ENCODE data around the gene SESN1. TPM values are rescaled to one million over a fixed set of nuclear protein-coding genes. Genes with fewer than 3 reads are reported as not detected.
A peak's percentile ranks its signal among the peaks of the same experiment; 100 is the strongest.

Gene SESN1
- polyA plus RNA-seq, 1 experiment, result 29.6 TPM

DNA sequence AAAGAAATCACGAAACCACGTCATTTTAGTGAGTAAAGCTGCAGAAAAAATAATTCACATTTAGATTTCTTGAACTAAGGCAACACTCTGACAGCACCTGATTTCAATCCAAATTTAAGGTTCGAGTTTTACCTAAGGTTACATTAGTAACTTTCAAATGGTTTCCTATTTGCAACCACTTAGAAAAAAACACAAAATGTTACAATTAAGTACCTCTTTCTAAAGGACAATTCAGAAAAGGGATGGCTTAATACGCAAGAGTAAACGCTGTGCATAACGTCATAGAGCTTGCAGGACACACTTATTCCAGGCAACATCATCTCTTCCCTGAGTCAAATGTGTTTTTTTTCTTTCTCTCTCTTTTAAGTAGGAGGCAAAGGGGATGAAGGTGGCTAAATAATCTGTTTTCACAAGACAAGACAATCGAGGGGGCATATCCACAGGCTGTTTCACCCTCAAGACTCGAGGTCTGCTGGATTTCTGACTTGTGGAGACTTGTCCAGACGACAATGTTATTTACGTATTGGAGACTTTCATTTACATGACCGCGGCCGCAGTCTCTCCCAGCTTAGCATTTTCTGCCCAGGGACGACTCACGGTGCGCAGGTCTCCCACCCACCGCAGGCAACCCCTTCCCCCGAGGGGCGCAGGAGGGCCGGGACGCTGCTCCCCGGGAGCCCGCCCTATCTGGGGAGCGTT is 86.0 kb downstream of the SESN1 start:
- TF ChIP-seq, protein P1, sequence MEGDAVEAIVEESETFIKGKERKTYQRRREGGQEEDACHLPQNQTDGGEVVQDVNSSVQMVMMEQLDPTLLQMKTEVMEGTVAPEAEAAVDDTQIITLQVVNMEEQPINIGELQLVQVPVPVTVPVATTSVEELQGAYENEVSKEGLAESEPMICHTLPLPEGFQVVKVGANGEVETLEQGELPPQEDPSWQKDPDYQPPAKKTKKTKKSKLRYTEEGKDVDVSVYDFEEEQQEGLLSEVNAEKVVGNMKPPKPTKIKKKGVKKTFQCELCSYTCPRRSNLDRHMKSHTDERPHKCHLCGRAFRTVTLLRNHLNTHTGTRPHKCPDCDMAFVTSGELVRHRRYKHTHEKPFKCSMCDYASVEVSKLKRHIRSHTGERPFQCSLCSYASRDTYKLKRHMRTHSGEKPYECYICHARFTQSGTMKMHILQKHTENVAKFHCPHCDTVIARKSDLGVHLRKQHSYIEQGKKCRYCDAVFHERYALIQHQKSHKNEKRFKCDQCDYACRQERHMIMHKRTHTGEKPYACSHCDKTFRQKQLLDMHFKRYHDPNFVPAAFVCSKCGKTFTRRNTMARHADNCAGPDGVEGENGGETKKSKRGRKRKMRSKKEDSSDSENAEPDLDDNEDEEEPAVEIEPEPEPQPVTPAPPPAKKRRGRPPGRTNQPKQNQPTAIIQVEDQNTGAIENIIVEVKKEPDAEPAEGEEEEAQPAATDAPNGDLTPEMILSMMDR (IDR thresholded peaks at IDR 0.05; ENCODE audit: low read depth, low read length), result no peak
- POLR2A ChIA-PET, result interaction anchor here (0.8 to 1.0 kb wide), 3 partner anchors 62 to 300 kb away, joined by 3 to 5 read pairs (median 4); partner anchors contain the start of gene SESN1
- CTCF ChIA-PET, result interaction anchor here (0.5 to 2.9 kb wide), 4 partner anchors 12 to 514 kb away, joined by 3 to 9 read pairs (median 3); no protein-coding TSS in a partner anchor
- DNase-seq (ENCODE audit: low read depth, low spot score), result no peak
- peak overlapping the region; percentile 82 for H3K4me3 ChIP-seq (ENCODE audit: low read depth, low read length)
- peak overlapping the region; percentile 58 for H3K27ac ChIP-seq (ENCODE audit: low read depth, low read length)
- H3K9me3 ChIP-seq (ENCODE audit: control insufficient read depth, insufficient read depth, low read length), result no peaks in the 10 kb centered on the region
- H3K27me3 ChIP-seq (ENCODE audit: control insufficient read depth, insufficient read depth, low read length), result no peaks in the 10 kb centered on the region

DNA sequence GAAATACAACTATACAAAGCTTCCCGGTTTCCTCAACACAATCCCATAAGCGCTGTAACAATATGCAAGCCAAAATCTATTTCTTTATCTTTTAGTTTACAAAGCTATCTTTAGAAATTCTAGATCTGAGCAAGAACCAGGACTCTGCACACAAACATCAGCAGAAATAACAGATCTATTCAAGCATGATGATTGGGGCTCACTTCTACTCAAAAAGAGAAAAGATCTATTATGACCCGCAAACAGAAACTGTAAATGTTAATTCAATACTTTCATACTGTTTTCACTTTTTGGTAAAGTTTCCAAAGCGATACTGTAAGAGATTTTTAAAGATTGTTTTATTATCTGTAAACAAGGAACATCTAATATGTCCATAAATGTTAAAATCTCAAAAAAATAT is 86.6 kb downstream of the SESN1 start:
- POLR2A ChIA-PET, result interaction anchor here (0.9 kb wide), 1 partner anchor 62 kb away, joined by 4 read pairs; no protein-coding TSS in a partner anchor

DNA sequence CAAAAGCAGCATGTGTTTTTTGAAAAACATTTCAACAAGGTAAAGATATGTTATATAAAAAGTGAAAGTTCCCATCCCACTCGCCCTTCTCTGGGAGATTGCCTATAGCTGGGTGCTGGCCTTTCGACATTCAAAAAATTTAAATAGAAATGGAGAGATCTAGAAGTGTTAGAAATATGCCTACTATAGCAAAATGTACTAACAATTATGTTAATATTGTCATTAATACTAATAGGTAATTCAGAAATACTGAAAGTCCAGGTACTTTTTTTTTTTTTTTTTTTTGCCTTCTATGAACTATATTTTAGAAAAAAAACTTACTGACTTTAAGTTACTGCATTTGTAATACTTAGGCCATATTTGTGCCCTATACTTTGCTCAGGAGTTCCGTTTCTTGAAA is 87.1 kb downstream of the SESN1 start:
- H3K27ac ChIP-seq (ENCODE audit: low read depth, low read length), result no peak overlapping the region
- CTCF ChIA-PET, result interaction anchor here (0.7 kb wide), 1 partner anchor 8 kb away, joined by 8 read pairs; no protein-coding TSS in a partner anchor
- H3K27me3 ChIP-seq (ENCODE audit: control insufficient read depth, insufficient read depth, low read length), result no peaks in the 10 kb centered on the region
- H3K4me3 ChIP-seq (ENCODE audit: low read depth, low read length), result peak overlapping the region; percentile 82; the same call in 1 of the 2 replicates
- no peak for DNase-seq (ENCODE audit: low read depth, low spot score)
- POLR2A ChIA-PET, result no interaction called here
- H3K9me3 ChIP-seq (ENCODE audit: control insufficient read depth, insufficient read depth, low read length), result no peaks in the 10 kb centered on the region
- TF ChIP-seq, protein P1 (IDR thresholded peaks at IDR 0.05; ENCODE audit: low read depth, low read length), result no peak

More for the DNA sequence above, 86.6 kb downstream of the SESN1 start:
- Histone ChIP-seq H3K9me3 (ENCODE audit: control insufficient read depth, insufficient read depth, low read length) (no peaks in the 10 kb centered on the region), H3K27me3 (ENCODE audit: control insufficient read depth, insufficient read depth, low read length) (no peaks in the 10 kb centered on the region), H3K27ac (ENCODE audit: low read depth, low read length) (no peak overlapping the region), H3K4me3 (ENCODE audit: low read depth, low read length) (peak overlapping the region; percentile 82)
- no peak for DNase-seq (ENCODE audit: low read depth, low spot score)
- TF ChIP-seq, protein P1 (IDR thresholded peaks at IDR 0.05; ENCODE audit: low read depth, low read length), result no peak
- CTCF ChIA-PET, result no interaction called here

DNA sequence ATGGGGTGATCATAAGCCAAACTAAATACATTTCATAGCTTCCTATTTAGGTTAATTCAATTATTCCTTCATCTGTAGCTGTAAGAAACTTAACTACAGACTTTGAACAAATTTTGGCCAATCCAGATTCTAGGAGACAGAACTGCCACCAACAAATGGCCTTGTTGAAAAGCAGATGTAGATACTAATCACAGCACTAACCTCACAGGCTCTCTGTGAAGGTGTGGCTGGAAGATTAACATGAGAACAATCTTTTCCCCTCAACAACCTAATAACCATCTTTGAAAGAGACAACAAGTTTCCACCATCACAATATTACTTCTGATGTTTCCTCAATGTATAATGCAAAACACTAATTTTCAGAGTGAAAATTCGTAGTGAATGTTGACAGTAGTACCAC is 87.8 kb downstream of the SESN1 start:
- Histone ChIP-seq H3K4me3 (ENCODE audit: low read depth, low read length) (no peak overlapping the region), H3K27ac (ENCODE audit: low read depth, low read length) (no peak overlapping the region), H3K9me3 (ENCODE audit: control insufficient read depth, insufficient read depth, low read length) (no peaks in the 10 kb centered on the region), H3K27me3 (ENCODE audit: control insufficient read depth, insufficient read depth, low read length) (no peaks in the 10 kb centered on the region)
- ChIA-PET POLR2A (no interaction called here), CTCF (interaction anchor here (0.7 kb wide), 1 partner anchor 8 kb away, joined by 8 read pairs; no protein-coding TSS in a partner anchor)
- TF ChIP-seq, protein P1 (IDR thresholded peaks at IDR 0.05; ENCODE audit: low read depth, low read length), result no peak
- no peak for DNase-seq (ENCODE audit: low read depth, low spot score)

DNA sequence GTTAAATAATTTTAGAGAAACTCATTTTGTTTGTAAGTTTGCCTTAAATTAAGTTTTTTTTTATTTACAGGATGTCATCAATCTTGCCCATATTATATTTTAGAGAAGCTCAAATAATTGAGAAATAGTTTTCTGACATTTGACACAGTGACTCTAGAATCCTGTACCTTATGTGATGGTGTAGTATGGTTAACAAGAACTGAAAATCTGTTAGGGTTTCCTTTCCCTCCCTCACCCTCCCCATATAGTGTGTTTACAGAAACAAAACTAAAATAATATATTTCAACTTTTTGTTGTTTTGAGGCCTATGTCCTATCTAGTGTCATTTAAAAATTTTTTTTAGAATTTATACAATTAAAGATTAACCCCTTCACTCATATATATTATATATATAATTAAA is 91.8 kb downstream of the SESN1 start:
- H3K9me3 ChIP-seq (ENCODE audit: control insufficient read depth, insufficient read depth, low read length), result no peaks in the 10 kb centered on the region
- CTCF ChIA-PET, result interaction anchor here (1.3 kb wide), 1 partner anchor 34 kb away, joined by 3 read pairs; no protein-coding TSS in a partner anchor
- no peak overlapping the region for H3K4me3 ChIP-seq (ENCODE audit: low read depth, low read length)
- H3K27me3 ChIP-seq (ENCODE audit: control insufficient read depth, insufficient read depth, low read length), result no peaks in the 10 kb centered on the region
- TF ChIP-seq, protein P1 (IDR thresholded peaks at IDR 0.05; ENCODE audit: low read depth, low read length), result no peak
- POLR2A ChIA-PET, result no interaction called here
- DNase-seq (ENCODE audit: low read depth, low spot score), result no peak
- H3K27ac ChIP-seq (ENCODE audit: low read depth, low read length), result no peak overlapping the region

All from AG04450 (cell line).